Measurements from ENCODE around the gene FZD2. TPM values are rescaled to one million over a fixed set of nuclear protein-coding genes. Genes with fewer than 3 reads are reported as not detected.
"Not testable (repeated sequence)": the region's sequence is repeated elsewhere in the genome, so short reads cannot be mapped to it uniquely, and the experiment has no call there.

FZD2 gene
- total RNA-seq, 1 donor, result 15.9 TPM

DNA sequence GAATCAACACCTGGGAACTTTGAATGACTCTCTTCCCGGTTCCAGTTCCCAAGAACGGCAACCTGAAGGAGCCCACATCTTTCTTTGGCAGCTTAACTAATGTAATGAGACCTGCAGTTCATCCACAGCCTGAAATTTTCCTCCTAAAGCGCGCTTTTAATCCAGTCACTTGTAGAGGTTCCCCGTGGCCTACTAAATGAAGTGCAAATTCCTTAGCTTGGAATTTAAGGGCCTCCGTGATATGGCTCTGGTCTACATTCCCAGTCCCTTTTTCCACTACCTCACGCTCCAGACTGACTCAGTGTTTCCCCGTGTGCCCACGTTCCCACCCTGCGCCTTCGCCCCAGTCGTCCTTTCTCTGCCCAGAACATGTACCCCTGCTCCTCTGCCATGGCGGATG lies 27.2 kb downstream of the FZD2 start:
- no peak for DNase-seq (ENCODE audit: insufficient read length, low spot score, missing footprints)
- H3K27me3 ChIP-seq (ENCODE audit: insufficient read depth, low read length), result peaks cover 14% of the 10 kb centered on the region
- no peaks in the 10 kb centered on the region for H4K20me1 ChIP-seq (ENCODE audit: insufficient read depth, low read length)
- H3K4me2 ChIP-seq (ENCODE audit: insufficient read depth, low read length), result no peak overlapping the region
- peak overlapping the region; percentile 41 for H2AFZ ChIP-seq (ENCODE audit: low read length)
- peaks cover 17% of the 10 kb centered on the region for H3K4me1 ChIP-seq (ENCODE audit: insufficient read depth, low read length)
- no peaks in the 10 kb centered on the region for H3K9me3 ChIP-seq (ENCODE audit: low read depth, low read length)
- TF ChIP-seq, protein P1, sequence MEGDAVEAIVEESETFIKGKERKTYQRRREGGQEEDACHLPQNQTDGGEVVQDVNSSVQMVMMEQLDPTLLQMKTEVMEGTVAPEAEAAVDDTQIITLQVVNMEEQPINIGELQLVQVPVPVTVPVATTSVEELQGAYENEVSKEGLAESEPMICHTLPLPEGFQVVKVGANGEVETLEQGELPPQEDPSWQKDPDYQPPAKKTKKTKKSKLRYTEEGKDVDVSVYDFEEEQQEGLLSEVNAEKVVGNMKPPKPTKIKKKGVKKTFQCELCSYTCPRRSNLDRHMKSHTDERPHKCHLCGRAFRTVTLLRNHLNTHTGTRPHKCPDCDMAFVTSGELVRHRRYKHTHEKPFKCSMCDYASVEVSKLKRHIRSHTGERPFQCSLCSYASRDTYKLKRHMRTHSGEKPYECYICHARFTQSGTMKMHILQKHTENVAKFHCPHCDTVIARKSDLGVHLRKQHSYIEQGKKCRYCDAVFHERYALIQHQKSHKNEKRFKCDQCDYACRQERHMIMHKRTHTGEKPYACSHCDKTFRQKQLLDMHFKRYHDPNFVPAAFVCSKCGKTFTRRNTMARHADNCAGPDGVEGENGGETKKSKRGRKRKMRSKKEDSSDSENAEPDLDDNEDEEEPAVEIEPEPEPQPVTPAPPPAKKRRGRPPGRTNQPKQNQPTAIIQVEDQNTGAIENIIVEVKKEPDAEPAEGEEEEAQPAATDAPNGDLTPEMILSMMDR (IDR thresholded peaks at IDR 0.05; ENCODE audit: extremely low read depth, low read depth, low read length), result no peak
- H3K36me3 ChIP-seq (ENCODE audit: insufficient read depth, low read length), result no peaks in the 10 kb centered on the region
- H3K4me3 ChIP-seq (ENCODE audit: insufficient read depth, low read length), result no peak overlapping the region
- H3K79me2 ChIP-seq (ENCODE audit: insufficient read depth, low read length), result no peaks in the 10 kb centered on the region
- no peak overlapping the region for H3K27ac ChIP-seq (ENCODE audit: low read depth, low read length)

GRCh38 chr17:44585315-44585714 lies 28.0 kb downstream of the FZD2 start:
- Histone ChIP-seq H4K20me1 (ENCODE audit: insufficient read depth, low read length) (no peaks in the 10 kb centered on the region), H3K4me1 (ENCODE audit: insufficient read depth, low read length) (peaks cover 18% of the 10 kb centered on the region), H3K9me3 (ENCODE audit: low read depth, low read length) (no peaks in the 10 kb centered on the region), H3K27me3 (ENCODE audit: insufficient read depth, low read length) (peaks cover 6% of the 10 kb centered on the region), H3K36me3 (ENCODE audit: insufficient read depth, low read length) (no peaks in the 10 kb centered on the region), H3K79me2 (ENCODE audit: insufficient read depth, low read length) (no peaks in the 10 kb centered on the region), H3K4me2 (ENCODE audit: insufficient read depth, low read length) (no peak overlapping the region), H3K4me3 (ENCODE audit: insufficient read depth, low read length) (no peak overlapping the region), H2AFZ (ENCODE audit: low read length) (no peak overlapping the region), H3K27ac (ENCODE audit: low read depth, low read length) (no peak overlapping the region)
- DNase-seq (ENCODE audit: insufficient read length, low spot score, missing footprints), result no peak
- TF ChIP-seq, protein P1 (IDR thresholded peaks at IDR 0.05; ENCODE audit: extremely low read depth, low read depth, low read length), result no peak

- Histone ChIP-seq H3K27me3 (ENCODE audit: insufficient read depth, low read length) (no peaks in the 10 kb centered on the region), H3K36me3 (ENCODE audit: insufficient read depth, low read length) (no peaks in the 10 kb centered on the region), H3K4me1 (ENCODE audit: insufficient read depth, low read length) (peaks cover 18% of the 10 kb centered on the region), H3K9me3 (ENCODE audit: low read depth, low read length) (no peaks in the 10 kb centered on the region), H3K79me2 (ENCODE audit: insufficient read depth, low read length) (no peaks in the 10 kb centered on the region), H3K4me2 (ENCODE audit: insufficient read depth, low read length) (peak overlapping the region; percentile 60), H3K4me3 (ENCODE audit: insufficient read depth, low read length) (no peak overlapping the region), H3K27ac (ENCODE audit: low read depth, low read length) (peak overlapping the region; percentile 83), H4K20me1 (ENCODE audit: insufficient read depth, low read length) (no peaks in the 10 kb centered on the region), H2AFZ (ENCODE audit: low read length) (peak overlapping the region; percentile 46)
- TF ChIP-seq, protein P1 (IDR thresholded peaks at IDR 0.05; ENCODE audit: extremely low read depth, low read depth, low read length), result no peak
- DNase-seq (ENCODE audit: insufficient read length, low spot score, missing footprints), result peak; percentile 91
Measured at GRCh38 chr17:44587339-44587738, 30.1 kb downstream of the FZD2 start.

DNA sequence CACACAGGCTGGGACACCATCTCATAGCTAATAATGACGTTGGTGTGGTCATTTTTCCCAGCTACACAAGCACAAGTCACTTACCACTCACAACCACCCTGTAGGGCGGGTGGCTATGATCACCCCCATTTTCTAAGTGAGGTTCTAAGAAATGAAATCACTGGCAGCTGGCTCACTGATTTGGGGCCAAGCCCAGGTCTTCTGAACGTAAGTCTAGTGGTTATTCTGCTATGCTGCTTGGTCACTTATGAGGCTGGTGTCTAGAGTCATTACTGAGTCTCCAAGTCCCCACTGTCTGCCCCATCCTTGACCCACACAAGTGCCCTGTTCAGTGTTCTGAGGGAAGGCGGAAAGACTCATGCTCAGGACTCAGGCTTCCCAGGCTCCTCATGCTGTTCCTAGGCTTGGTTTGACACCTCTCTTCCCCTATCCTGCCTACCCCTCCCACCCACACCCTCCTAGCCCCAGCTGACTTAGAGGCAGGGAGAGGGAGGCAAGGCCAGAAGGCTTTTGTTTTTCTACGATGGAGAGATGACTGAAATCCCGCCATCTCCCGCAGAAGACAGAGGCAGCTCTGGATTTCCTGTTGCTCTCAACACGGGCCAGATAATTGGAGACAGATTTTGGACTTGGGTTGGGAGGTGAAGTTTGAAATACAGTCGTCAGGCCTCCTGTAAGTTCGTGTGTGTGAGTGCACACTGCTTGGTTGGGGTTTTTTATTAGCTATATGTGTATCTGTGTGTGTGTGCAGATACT lies 32.2 kb downstream of the FZD2 start:
- Histone ChIP-seq H3K9me3 (ENCODE audit: low read depth, low read length) (no peaks in the 10 kb centered on the region), H3K36me3 (ENCODE audit: insufficient read depth, low read length) (no peaks in the 10 kb centered on the region), H3K27ac (ENCODE audit: low read depth, low read length) (no peak overlapping the region), H4K20me1 (ENCODE audit: insufficient read depth, low read length) (no peaks in the 10 kb centered on the region), H3K79me2 (ENCODE audit: insufficient read depth, low read length) (no peaks in the 10 kb centered on the region), H3K4me1 (ENCODE audit: insufficient read depth, low read length) (peaks cover 18% of the 10 kb centered on the region), H3K4me2 (ENCODE audit: insufficient read depth, low read length) (no peak overlapping the region), H3K27me3 (ENCODE audit: insufficient read depth, low read length) (no peaks in the 10 kb centered on the region), H2AFZ (ENCODE audit: low read length) (no peak overlapping the region), H3K4me3 (ENCODE audit: insufficient read depth, low read length) (no peak overlapping the region)
- TF ChIP-seq, protein P1 (IDR thresholded peaks at IDR 0.05; ENCODE audit: extremely low read depth, low read depth, low read length), result no peak
- peak; percentile 73 for DNase-seq (ENCODE audit: insufficient read length, low spot score, missing footprints)

GRCh38 chr17:44590072-44590462 lies 32.8 kb downstream of the FZD2 start:
- H3K4me2 ChIP-seq (ENCODE audit: insufficient read depth, low read length); H3K27ac ChIP-seq (ENCODE audit: low read depth, low read length); H3K4me3 ChIP-seq (ENCODE audit: insufficient read depth, low read length); H2AFZ ChIP-seq (ENCODE audit: low read length); H3K36me3 ChIP-seq (ENCODE audit: insufficient read depth, low read length); H4K20me1 ChIP-seq (ENCODE audit: insufficient read depth, low read length); DNase-seq (ENCODE audit: insufficient read length, low spot score, missing footprints); H3K79me2 ChIP-seq (ENCODE audit: insufficient read depth, low read length); H3K27me3 ChIP-seq (ENCODE audit: insufficient read depth, low read length); H3K9me3 ChIP-seq (ENCODE audit: low read depth, low read length): not testable (repeated sequence)
- peaks cover 18% of the 10 kb centered on the region for H3K4me1 ChIP-seq (ENCODE audit: insufficient read depth, low read length)

GRCh38 chr17:44590762-44591161 lies 33.5 kb downstream of the FZD2 start:
- not testable (repeated sequence) for H4K20me1 ChIP-seq (ENCODE audit: insufficient read depth, low read length); H3K4me2 ChIP-seq (ENCODE audit: insufficient read depth, low read length); H3K9me3 ChIP-seq (ENCODE audit: low read depth, low read length); DNase-seq (ENCODE audit: insufficient read length, low spot score, missing footprints); H3K27ac ChIP-seq (ENCODE audit: low read depth, low read length); H3K27me3 ChIP-seq (ENCODE audit: insufficient read depth, low read length); H3K36me3 ChIP-seq (ENCODE audit: insufficient read depth, low read length); H2AFZ ChIP-seq (ENCODE audit: low read length); H3K79me2 ChIP-seq (ENCODE audit: insufficient read depth, low read length); H3K4me3 ChIP-seq (ENCODE audit: insufficient read depth, low read length)
- H3K4me1 ChIP-seq (ENCODE audit: insufficient read depth, low read length), result peaks cover 18% of the 10 kb centered on the region
